T-cell (primary cell): ENCODE measurements around the gene TMEM248. TPM values are rescaled to one million over a fixed set of nuclear protein-coding genes. Genes with fewer than 3 reads are reported as not detected.
A peak's percentile ranks its signal among the peaks of the same experiment; 100 is the strongest.
"Not testable (repeated sequence)": the region's sequence is repeated elsewhere in the genome, so short reads cannot be mapped to it uniquely, and the experiment has no call there.

Experiments
- ATAC-seq, 4 experiments: fragments of 200-7000 bp in 3 of 4; fragments of 150-1000 bp in 1 of 4; cut with Tn5 transposase; replicated peaks in 1 of 4; 1 replicate in 3 of 4; 2 replicates in 1 of 4; pipeline ENCODE4 v1.10.0; 2021; ENCODE audit warnings: moderate library complexity in 3 of 4, mild to moderate bottlenecking in 2 of 4, moderate number of reproducible peaks in 1 of 4
- CTCF ChIA-PET, 2 donors: fragments of 300-600 bp; sonication (Branson Sonifier 250); formaldehyde crosslinking; loops; one replicate each; lab custom pipeline; 2022; ENCODE audit warnings: antibody characterized with exemption in 2 of 2; lab: Charles Lee
- POLR2A ChIA-PET, 2 donors: fragments of 300-600 bp; sonication (Branson Sonifier 250); formaldehyde crosslinking; loops; one replicate each; lab custom pipeline; 2022; ENCODE audit warnings: antibody characterized with exemption in 2 of 2; lab: Charles Lee
- DNase-seq, 35 experiments: peaks; one replicate each; pipeline versions ENCODE4 v3.0.0 to v3.0.0-alpha.2; 2013 to 2023
- H3K27ac ChIP-seq: one replicate; pipeline ENCODE4 v1.5.1; 2013; ENCODE audit warnings: low read length
- H3K27me3 ChIP-seq, 2 experiments: replicated peaks in 1 of 2; 1 replicate in 1 of 2; 2 replicates in 1 of 2; pipeline versions ENCODE4 v1.6.1 to v1.7.0; 2013; ENCODE audit warnings: low read length in 1 of 2, mixed read lengths in 1 of 2; ENCODE audit not compliant: control insufficient read depth in 2 of 2, insufficient read depth in 2 of 2; ENCODE audit errors: extremely low read depth in 1 of 2
- H3K36me3 ChIP-seq, 2 donors: 1 replicate in 1 of 2; 2 replicates in 1 of 2; pipeline versions ENCODE4 v1.6.1 to v1.7.0; 2013; ENCODE audit warnings: low read length in 1 of 2; ENCODE audit not compliant: control insufficient read depth in 2 of 2, insufficient read depth in 1 of 2; ENCODE audit errors: extremely low read depth in 1 of 2
- H3K4me1 ChIP-seq, 2 experiments: 1 replicate in 1 of 2; 2 replicates in 1 of 2; pipeline versions ENCODE4 v1.6.1 to v1.7.0; 2013; ENCODE audit warnings: low read length in 2 of 2, mixed read lengths in 1 of 2; ENCODE audit not compliant: insufficient read depth in 2 of 2, control insufficient read depth in 1 of 2; ENCODE audit errors: extremely low read depth in 1 of 2
- H3K4me3 ChIP-seq, 2 donors: 1 replicate in 1 of 2; 2 replicates in 1 of 2; pipeline versions ENCODE4 v1.5.1 to v1.7.0; 2013; ENCODE audit warnings: mild to moderate bottlenecking in 2 of 2, low read length in 1 of 2, moderate library complexity in 1 of 2; ENCODE audit not compliant: control insufficient read depth in 1 of 2; ENCODE audit errors: extremely low read depth in 1 of 2
- H3K9me3 ChIP-seq: 2 replicates; pipeline ENCODE4 v1.7.0; 2013
- H3K27ac Mint-ChIP-seq, 2 donors: one replicate each; pipeline ENCODE4 v1.8.0; 2020 to 2021; ENCODE audit warnings: mild to moderate bottlenecking in 2 of 2, mixed read lengths in 2 of 2
- H3K27me3 Mint-ChIP-seq, 2 donors: one replicate each; pipeline ENCODE4 v1.8.0; 2021 to 2022; ENCODE audit warnings: mixed read lengths in 2 of 2
- H3K36me3 Mint-ChIP-seq: one replicate; pipeline ENCODE4 v1.8.0; 2021; ENCODE audit warnings: mixed read lengths
- H3K4me1 Mint-ChIP-seq, 3 donors: one replicate each; pipeline ENCODE4 v1.8.0; 2020 to 2022; ENCODE audit warnings: mixed read lengths in 3 of 3, mild to moderate bottlenecking in 1 of 3
- H3K4me3 Mint-ChIP-seq, 3 donors: one replicate each; pipeline ENCODE4 v1.8.0; 2020 to 2022; ENCODE audit warnings: mild to moderate bottlenecking in 3 of 3, mixed read lengths in 3 of 3, moderate library complexity in 3 of 3
- H3K9me3 Mint-ChIP-seq, 3 donors: one replicate each; pipeline ENCODE4 v1.8.0; 2020 to 2022; ENCODE audit warnings: mixed read lengths in 3 of 3
- WGBS: methylation state at CpG from one replicate; pipeline ENCODE4 v1.1.5; 2013; ENCODE audit warnings: missing lambda C conversion rate; ENCODE audit not compliant: insufficient coverage; 5-methylcytosine and 5-hydroxymethylcytosine counted together
- total RNA-seq, 35 experiments: library from RNA in 6 of 35; stranded (reverse) in 6 of 35; fragments of 120-200 nt in 1 of 35; gene quantifications; one replicate each; pipeline versions ENCODE4 v1.2.1 to v1.2.4 and lab custom pipeline; 2013 to 2026

The TMEM248 gene
- total RNA-seq: 10 to 100 TPM; 79.0 to 97.6 (median 91.9) TPM
- total RNA-seq (2013): 82.9 TPM
- total RNA-seq (lab: John Stamatoyannopoulos, UW): 107 to 207 (median 162) reads per million in 29 experiments

GRCh38 chr7:66920769-66921395 lies at the start of gene TMEM248:
Gene TMEM248, plus strand, starts transcription at chr7:66921225. Its CDS starts 20,641 bp downstream, at chr7:66941866.
- H3K4me3 ChIP-seq: peak within 1 kb of the TSS; percentile 76 to 86

GRCh38 chr7:66873476-66873875 lies 47.5 kb upstream of the TMEM248 start:
- Histone ChIP-seq H3K27me3 (no peaks in the 10 kb centered on the region), H3K27ac (no peak overlapping the region), H3K36me3 (peaks cover 0 to 4% of the 10 kb centered on the region in 2 donors), H3K4me3 (no peak overlapping the region), H3K9me3 (no peaks in the 10 kb centered on the region), H3K4me1 (no peaks in the 10 kb centered on the region)
- ChIA-PET CTCF (no interaction called here), POLR2A (no interaction called here)
- no peak overlapping the region for H3K4me3 Mint-ChIP-seq
- peaks cover 22% of the 10 kb centered on the region for H3K36me3 Mint-ChIP-seq
- H3K9me3 Mint-ChIP-seq: no peaks in the 10 kb centered on the region
- no peak for DNase-seq
- H3K27ac Mint-ChIP-seq: no peak overlapping the region
- ATAC-seq: no peak
- H3K27me3 Mint-ChIP-seq: no peaks in the 10 kb centered on the region
- H3K4me1 Mint-ChIP-seq: peaks cover 0 to 4% (median 0%) of the 10 kb centered on the region in 3 donors
- no CpG with 5 or more reads among the region's 3 CpGs for WGBS

More at GRCh38 chr7:66920769-66921395, at the start of gene TMEM248:
- WGBS: under 1% methylated on average over 63 of the region's 67 CpGs
- Histone ChIP-seq H3K27me3 (no peaks in the 10 kb centered on the region), H3K27ac (peak within 1 kb of the TSS; percentile 68), H3K4me1 (peaks cover 12 to 43% of the 10 kb centered on the region in 2 experiments), H3K9me3 (no peaks in the 10 kb centered on the region), H3K36me3 (peaks cover 0 to 3% of the 10 kb centered on the region in 2 donors)
- CTCF ChIA-PET: interaction anchor here in 1 of 2 donors (1.6 kb wide), 1 partner anchor 76 kb away, joined by 6 read pairs; no protein-coding TSS in a partner anchor
- POLR2A ChIA-PET: interaction anchor here in 1 of 2 donors (0.6 to 2.0 kb wide), 4 partner anchors 74 to 119 kb away, joined by 4 to 10 read pairs (median 6); partner anchors contain the start of gene SBDS
- H3K36me3 Mint-ChIP-seq: peaks cover 9% of the 10 kb centered on the region
- H3K4me1 Mint-ChIP-seq: peaks cover 35 to 40% (median 38%) of the 10 kb centered on the region in 3 donors
- DNase-seq (peak; percentile 83 to 95 (median 90)), ATAC-seq (peak; percentile 88 to 94 (median 92))
- H3K9me3 Mint-ChIP-seq: no peaks in the 10 kb centered on the region
- H3K27me3 Mint-ChIP-seq: no peaks in the 10 kb centered on the region
- H3K27ac Mint-ChIP-seq: peak within 1 kb of the TSS; percentile 94 to 97
- peak within 1 kb of the TSS; percentile 88 to 98 (median 96) for H3K4me3 Mint-ChIP-seq

GRCh38 chr7:66877577-66878300 lies 43.3 kb upstream of the TMEM248 start:
- H3K4me3 ChIP-seq: no peak overlapping the region
- no peaks in the 10 kb centered on the region for H3K9me3 Mint-ChIP-seq
- CTCF ChIA-PET: no interaction called here
- POLR2A ChIA-PET: no interaction called here
- H3K27me3 Mint-ChIP-seq: no peaks in the 10 kb centered on the region
- WGBS: 30% methylated on average over 1 of the region's 1 CpG
- no peaks in the 10 kb centered on the region for H3K4me1 ChIP-seq
- H3K27ac ChIP-seq: no peak overlapping the region
- H3K4me3 Mint-ChIP-seq: no peak overlapping the region
- H3K36me3 Mint-ChIP-seq: peaks cover 21% of the 10 kb centered on the region
- H3K27ac Mint-ChIP-seq: peak overlapping the region in 1 of 2 donors; percentile 9
- H3K4me1 Mint-ChIP-seq: peaks cover 0 to 4% (median 0%) of the 10 kb centered on the region in 3 donors
- DNase-seq (no peak), ATAC-seq (no peak)
- H3K27me3 ChIP-seq: no peaks in the 10 kb centered on the region
- H3K9me3 ChIP-seq: no peaks in the 10 kb centered on the region
- H3K36me3 ChIP-seq: no peaks in the 10 kb centered on the region

GRCh38 chr7:66878301-66878685 lies 42.7 kb upstream of the TMEM248 start:
- H3K27ac Mint-ChIP-seq, H3K4me1 Mint-ChIP-seq, H3K27ac ChIP-seq, H3K4me1 ChIP-seq, H3K9me3 Mint-ChIP-seq, ATAC-seq, H3K27me3 Mint-ChIP-seq, DNase-seq, H3K36me3 ChIP-seq, H3K27me3 ChIP-seq, H3K4me3 ChIP-seq, CTCF ChIA-PET, POLR2A ChIA-PET, H3K9me3 ChIP-seq, H3K4me3 Mint-ChIP-seq: not testable (repeated sequence)
- peaks cover 21% of the 10 kb centered on the region for H3K36me3 Mint-ChIP-seq
- WGBS: 87% methylated on average over 6 of the region's 7 CpGs

- no peak overlapping the region for H3K4me3 ChIP-seq
- 60% methylated on average over 2 of the region's 5 CpGs for WGBS
These were observed 41.0 kb upstream of the TMEM248 start for GRCh38 chr7:66880053-66880452.

GRCh38 chr7:66880577-66880976 lies 40.4 kb upstream of the TMEM248 start:
- H3K27ac ChIP-seq, DNase-seq, CTCF ChIA-PET, H3K4me3 ChIP-seq, H3K27ac Mint-ChIP-seq, H3K9me3 Mint-ChIP-seq, POLR2A ChIA-PET, H3K27me3 Mint-ChIP-seq, H3K4me1 ChIP-seq, H3K4me3 Mint-ChIP-seq, H3K9me3 ChIP-seq, H3K36me3 ChIP-seq, H3K27me3 ChIP-seq, ATAC-seq, H3K4me1 Mint-ChIP-seq: not testable (repeated sequence)
- WGBS: no CpG with 5 or more reads among the region's 6 CpGs
- peaks cover 21% of the 10 kb centered on the region for H3K36me3 Mint-ChIP-seq

More at GRCh38 chr7:66880053-66880452, 41.0 kb upstream of the TMEM248 start:
- Mint-ChIP-seq H3K4me1 (peaks cover 0 to 4% (median 0%) of the 10 kb centered on the region in 3 donors), H3K9me3 (no peaks in the 10 kb centered on the region), H3K4me3 (no peak overlapping the region), H3K27me3 (no peaks in the 10 kb centered on the region), H3K36me3 (peaks cover 21% of the 10 kb centered on the region), H3K27ac (no peak overlapping the region)
- POLR2A ChIA-PET: no interaction called here
- no peaks in the 10 kb centered on the region for H3K27me3 ChIP-seq
- H3K27ac ChIP-seq: no peak overlapping the region
- DNase-seq: no peak
- no peaks in the 10 kb centered on the region for H3K9me3 ChIP-seq
- H3K36me3 ChIP-seq: no peaks in the 10 kb centered on the region
- ATAC-seq: no peak
- H3K4me1 ChIP-seq: no peaks in the 10 kb centered on the region
- CTCF ChIA-PET: no interaction called here
